CD14-positive monocyte (primary cell): ENCODE results near the gene ARHGEF25. TPM values are rescaled to one million over a fixed set of nuclear protein-coding genes. Genes with fewer than 3 reads are reported as not detected.

Source experiments
- DNase-seq, 3 donors: peaks; one replicate each; pipeline ENCODE4 v3.0.0-alpha.2; 2011 to 2022
- H2AFZ ChIP-seq: 2 replicates; pipeline ENCODE4 v1.6.0; 2012; ENCODE audit warnings: mild to moderate bottlenecking, low read depth, low read length, inconsistent platforms; ENCODE audit not compliant: insufficient read depth, poor library complexity, severe bottlenecking
- H3K27ac ChIP-seq, 2 donors: 1 replicate in 1 of 2; 2 replicates in 1 of 2; pipeline ENCODE4 v1.5.1; 2012 to 2013; ENCODE audit warnings: low read length in 2 of 2, control low read depth in 1 of 2, inconsistent platforms in 1 of 2, low read depth in 1 of 2, mild to moderate bottlenecking in 1 of 2
- H3K27me3 ChIP-seq, 2 donors: one replicate each; pipeline versions ENCODE4 v1.6.0 to v1.6.1; 2011 to 2013; ENCODE audit warnings: low read length in 2 of 2; ENCODE audit not compliant: control insufficient read depth in 2 of 2, insufficient read depth in 2 of 2
- H3K36me3 ChIP-seq, 2 donors: replicated peaks in 1 of 2; 1 replicate in 1 of 2; 2 replicates in 1 of 2; pipeline versions ENCODE4 v1.5.1 to v1.6.1; 2012 to 2013; ENCODE audit warnings: low read length in 2 of 2, control low read depth in 1 of 2, inconsistent platforms in 1 of 2, mild to moderate bottlenecking in 1 of 2; ENCODE audit not compliant: insufficient read depth in 2 of 2, control insufficient read depth in 1 of 2
- H3K4me1 ChIP-seq, 2 donors: 1 replicate in 1 of 2; 2 replicates in 1 of 2; pipeline versions ENCODE4 v1.5.1 to v1.6.1; 2012 to 2013; ENCODE audit warnings: low read length in 2 of 2, control low read depth in 1 of 2, inconsistent platforms in 1 of 2, mild to moderate bottlenecking in 1 of 2, moderate library complexity in 1 of 2; ENCODE audit not compliant: insufficient read depth in 2 of 2, control insufficient read depth in 1 of 2
- H3K4me2 ChIP-seq: replicated peaks from 2 replicates; pipeline ENCODE3; 2012; ENCODE audit warnings: low read length, moderate library complexity, mild to moderate bottlenecking; ENCODE audit not compliant: poor library complexity, severe bottlenecking; ENCODE audit errors: extremely low read depth
- H3K4me3 ChIP-seq, 3 experiments: fragments of 200-600 bp in 1 of 3; sonication (generic) in 1 of 3; replicated peaks in 1 of 3; 1 replicate in 2 of 3; 2 replicates in 1 of 3; pipeline ENCODE4 v1.5.1; 2011 to 2013; ENCODE audit warnings: low read length in 3 of 3, mild to moderate bottlenecking in 3 of 3, control low read depth in 2 of 3, low read depth in 2 of 3, inconsistent platforms in 1 of 3, moderate library complexity in 1 of 3
- H3K79me2 ChIP-seq: 2 replicates; pipeline ENCODE4 v1.6.0; 2012; ENCODE audit warnings: mild to moderate bottlenecking, control low read depth, inconsistent platforms, low read length, moderate library complexity; ENCODE audit not compliant: insufficient read depth
- H3K9ac ChIP-seq: 2 replicates; pipeline ENCODE4 v1.6.0; 2017; ENCODE audit warnings: low read length, mild to moderate bottlenecking; ENCODE audit not compliant: insufficient read depth, poor library complexity, severe bottlenecking
- H3K9me3 ChIP-seq, 2 donors: replicated peaks in 1 of 2; 1 replicate in 1 of 2; 2 replicates in 1 of 2; pipeline versions ENCODE4 v1.5.1 to v1.6.1; 2012 to 2013; ENCODE audit warnings: low read length in 2 of 2, control low read depth in 1 of 2; ENCODE audit not compliant: control insufficient read depth in 1 of 2, insufficient read depth in 1 of 2
- H4K20me1 ChIP-seq: 2 replicates; pipeline ENCODE4 v1.6.0; 2012; ENCODE audit warnings: mild to moderate bottlenecking, low read length, control low read depth, moderate library complexity; ENCODE audit not compliant: insufficient read depth
- H3K27ac Mint-ChIP-seq, 7 donors: one replicate each; pipeline ENCODE4 v1.8.0; 2020; ENCODE audit warnings: mild to moderate bottlenecking in 7 of 7, mixed read lengths in 7 of 7, moderate library complexity in 6 of 7, inconsistent platforms in 2 of 7
- H3K27me3 Mint-ChIP-seq, 3 donors: one replicate each; pipeline ENCODE4 v1.8.0; 2021 to 2022; ENCODE audit warnings: low read depth in 3 of 3, mild to moderate bottlenecking in 3 of 3, mixed read lengths in 3 of 3, moderate library complexity in 3 of 3, inconsistent platforms in 1 of 3
- H3K36me3 Mint-ChIP-seq, 2 donors: one replicate each; pipeline ENCODE4 v1.8.0; 2020; ENCODE audit warnings: mixed read lengths in 2 of 2, inconsistent platforms in 1 of 2, mild to moderate bottlenecking in 1 of 2
- H3K4me1 Mint-ChIP-seq: one replicate; pipeline ENCODE4 v1.8.0; 2020; ENCODE audit warnings: mild to moderate bottlenecking, mixed read lengths
- H3K4me3 Mint-ChIP-seq, 2 donors: one replicate each; pipeline ENCODE4 v1.8.0; 2020; ENCODE audit warnings: mild to moderate bottlenecking in 2 of 2, mixed read lengths in 2 of 2, moderate library complexity in 1 of 2
- H3K9me3 Mint-ChIP-seq, 7 donors: one replicate each; pipeline ENCODE4 v1.8.0; 2020 to 2022; ENCODE audit warnings: mixed read lengths in 7 of 7, mild to moderate bottlenecking in 6 of 7, moderate library complexity in 6 of 7, inconsistent platforms in 2 of 7
- WGBS: methylation state at CpG from one replicate; pipeline ENCODE4 v1.1.5; 2013; ENCODE audit warnings: missing lambda C conversion rate; ENCODE audit not compliant: insufficient coverage; 5-methylcytosine and 5-hydroxymethylcytosine counted together
- intact Hi-C, 2 donors: fragments of 100-400 bp; cut with micrococcal nuclease; formaldehyde crosslinking; loops; one replicate each; pipeline versions ENCODE4 v1.15.0 to v1.15.1; 2023
- polyA minus RNA-seq: library from RNA; depleted of rRNA, polyadenylated mRNA; stranded (reverse); fragments of >200 nt; gene quantifications from 2 replicates; pipeline ENCODE4 v1.2.3, GENCODE V29; 2012
- polyA plus RNA-seq, 3 donors: library from polyadenylated mRNA; depleted of rRNA in 1 of 3; unstranded in 2 of 3; stranded (reverse) in 1 of 3; fragments of 300-500 nt in 2 of 3; fragments of >200 nt in 1 of 3; fragmentation: Illumina TruSeq in 2 of 3; gene quantifications; 1 replicate in 2 of 3; 2 replicates in 1 of 3; pipeline ENCODE4 v1.2.3, GENCODE V29; 2012 to 2021
- total RNA-seq, 12 experiments: library from RNA in 1 of 12; stranded (reverse) in 1 of 12; fragments of 120-200 nt in 1 of 12; gene quantifications; one replicate each; pipeline ENCODE4 v1.2.4 and lab custom pipeline; 2013 to 2026; ENCODE audit warnings: mixed read lengths in 6 of 12, inconsistent platforms in 1 of 12
- TF ChIP-seq, protein P1 (sequence below): fragments of 200-600 bp; IDR thresholded peaks from one replicate; pipeline ENCODE4 v1.8.0; 2022; ENCODE audit warnings: antibody characterized with exemption, mild to moderate bottlenecking

Gene ARHGEF25
- total RNA-seq (2013), result 0.02 TPM
- not detected for polyA plus RNA-seq
- polyA minus RNA-seq, result not detected in 2 replicates
- 0 to 1.0 (median 0) reads per million in 11 experiments for total RNA-seq (lab: John Stamatoyannopoulos, UW)

DNA sequence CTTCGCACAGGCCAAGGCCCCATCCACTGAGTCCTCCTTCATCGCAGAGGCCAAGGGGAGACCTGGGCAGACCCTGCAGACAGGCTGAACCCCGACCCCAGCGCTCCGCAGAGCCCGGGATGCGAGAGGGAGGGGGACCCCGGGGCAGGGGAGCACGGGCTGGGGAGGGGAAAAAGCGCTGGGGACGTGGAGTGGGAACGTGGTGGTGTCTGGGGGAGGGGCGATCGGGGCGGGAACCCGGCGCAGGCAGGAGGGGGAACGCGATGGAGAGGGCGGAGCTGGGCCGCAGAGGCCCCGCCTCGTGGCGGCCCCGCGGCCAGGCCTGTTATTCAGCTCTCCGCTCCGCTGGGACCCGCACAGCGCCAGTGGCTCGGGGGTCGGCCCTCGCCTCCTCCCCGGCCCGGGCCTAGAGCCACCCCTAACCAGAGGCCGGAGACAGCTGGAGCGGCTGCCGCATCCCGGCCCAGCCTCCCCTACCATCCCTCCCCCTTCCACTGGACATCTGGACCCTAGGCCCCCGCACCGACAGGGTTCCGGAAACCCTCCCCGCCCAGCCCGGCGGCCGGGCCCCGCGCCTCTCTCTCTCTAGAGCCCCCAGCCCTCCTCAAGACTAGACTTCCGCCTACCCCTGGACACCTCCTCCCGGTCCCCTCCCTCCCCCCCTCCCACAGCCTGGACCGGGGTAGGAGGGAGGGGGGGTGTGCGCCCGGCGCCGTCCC lies at the start of gene ARHGEF25:
Gene ARHGEF25 (plus strand): TSS at position 328 of the 719 bp plus-strand sequence. CDS start 460 bp downstream, outside the sequence.
- H3K27ac ChIP-seq, result no peak within 1 kb of the TSS
- peak within 1 kb of the TSS; percentile 82 for H3K4me2 ChIP-seq
- H3K27me3 ChIP-seq, result peaks cover 35 to 80% of the 10 kb centered on the region in 2 donors
- peaks cover 16% of the 10 kb centered on the region for H3K4me1 Mint-ChIP-seq
- H3K4me3 ChIP-seq, result peak within 1 kb of the TSS; percentile 3 to 71 (median 26)
- DNase-seq, result no peak
- peaks cover 69 to 75% (median 74%) of the 10 kb centered on the region in 3 donors for H3K27me3 Mint-ChIP-seq
- peaks cover 13 to 17% of the 10 kb centered on the region in 2 donors for H3K4me1 ChIP-seq
- WGBS, result under 1% methylated on average over 40 of the region's 55 CpGs
- intact Hi-C loops, result no loop called here
- H3K4me3 Mint-ChIP-seq, result peak within 1 kb of the TSS; percentile 61 to 85
- H3K36me3 Mint-ChIP-seq, result peaks cover 0 to 1% of the 10 kb centered on the region in 2 donors
- H3K79me2 ChIP-seq, result no peaks in the 10 kb centered on the region
- TF ChIP-seq, protein P1, sequence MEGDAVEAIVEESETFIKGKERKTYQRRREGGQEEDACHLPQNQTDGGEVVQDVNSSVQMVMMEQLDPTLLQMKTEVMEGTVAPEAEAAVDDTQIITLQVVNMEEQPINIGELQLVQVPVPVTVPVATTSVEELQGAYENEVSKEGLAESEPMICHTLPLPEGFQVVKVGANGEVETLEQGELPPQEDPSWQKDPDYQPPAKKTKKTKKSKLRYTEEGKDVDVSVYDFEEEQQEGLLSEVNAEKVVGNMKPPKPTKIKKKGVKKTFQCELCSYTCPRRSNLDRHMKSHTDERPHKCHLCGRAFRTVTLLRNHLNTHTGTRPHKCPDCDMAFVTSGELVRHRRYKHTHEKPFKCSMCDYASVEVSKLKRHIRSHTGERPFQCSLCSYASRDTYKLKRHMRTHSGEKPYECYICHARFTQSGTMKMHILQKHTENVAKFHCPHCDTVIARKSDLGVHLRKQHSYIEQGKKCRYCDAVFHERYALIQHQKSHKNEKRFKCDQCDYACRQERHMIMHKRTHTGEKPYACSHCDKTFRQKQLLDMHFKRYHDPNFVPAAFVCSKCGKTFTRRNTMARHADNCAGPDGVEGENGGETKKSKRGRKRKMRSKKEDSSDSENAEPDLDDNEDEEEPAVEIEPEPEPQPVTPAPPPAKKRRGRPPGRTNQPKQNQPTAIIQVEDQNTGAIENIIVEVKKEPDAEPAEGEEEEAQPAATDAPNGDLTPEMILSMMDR, result no peak
- no peaks in the 10 kb centered on the region for H4K20me1 ChIP-seq
- peak within 1 kb of the TSS; percentile 27 for H3K9ac ChIP-seq
- no peak within 1 kb of the TSS for H3K27ac Mint-ChIP-seq
- H2AFZ ChIP-seq, result peak within 1 kb of the TSS; percentile 72
- H3K36me3 ChIP-seq, result no peaks in the 10 kb centered on the region
- peaks cover 0 to 5% of the 10 kb centered on the region in 2 donors for H3K9me3 ChIP-seq
- H3K9me3 Mint-ChIP-seq, result peaks cover 0 to 18% (median 2%) of the 10 kb centered on the region in 7 donors

DNA sequence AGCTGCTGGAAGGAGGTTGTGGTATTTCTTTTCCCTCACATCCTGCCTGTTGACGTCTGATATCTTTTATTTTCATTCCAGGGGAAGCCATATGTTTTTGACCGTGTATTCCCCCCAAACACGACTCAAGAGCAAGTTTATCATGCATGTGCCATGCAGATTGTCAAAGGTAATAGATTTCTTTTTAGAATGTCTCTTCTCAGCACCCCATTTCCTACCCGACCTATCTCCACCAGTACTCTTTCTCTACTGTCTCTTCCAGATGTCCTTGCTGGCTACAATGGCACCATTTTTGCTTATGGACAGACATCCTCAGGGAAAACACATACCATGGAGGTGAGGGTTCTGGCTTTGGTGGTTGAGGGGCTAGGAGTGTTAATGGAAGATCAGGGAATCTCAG lies 47.9 kb upstream of the ARHGEF25 start:
- H3K36me3 Mint-ChIP-seq, result no peaks in the 10 kb centered on the region
- Histone ChIP-seq H3K27ac (no peak overlapping the region), H2AFZ (no peak overlapping the region)

More for the DNA sequence above, 47.9 kb upstream of the ARHGEF25 start:
- no CpG with 5 or more reads among the region's 4 CpGs for WGBS
- peaks cover 16 to 27% (median 27%) of the 10 kb centered on the region in 3 donors for H3K27me3 Mint-ChIP-seq
- intact Hi-C loops, result no loop called here
- Histone ChIP-seq H3K27me3 (peaks cover 0 to 10% of the 10 kb centered on the region in 2 donors), H3K9me3 (no peaks in the 10 kb centered on the region), H3K4me2 (no peak overlapping the region), H3K4me3 (no peak overlapping the region), H3K4me1 (no peaks in the 10 kb centered on the region), H4K20me1 (no peaks in the 10 kb centered on the region), H3K79me2 (no peaks in the 10 kb centered on the region), H3K9ac (no peak overlapping the region), H3K36me3 (no peaks in the 10 kb centered on the region)
- TF ChIP-seq, protein P1, result no peak
- DNase-seq, result no peak
- H3K4me3 Mint-ChIP-seq, result no peak overlapping the region
- no peaks in the 10 kb centered on the region for H3K4me1 Mint-ChIP-seq
- no peak overlapping the region for H3K27ac Mint-ChIP-seq
- H3K9me3 Mint-ChIP-seq, result peaks cover 0 to 2% (median 0%) of the 10 kb centered on the region in 7 donors
